HG03442 (cell line): ENCODE results near the gene BARD1.

Experiments used
- ATAC-seq: cut with Tn5 transposase; IDR thresholded peaks from one replicate; pipeline ENCODE4 v1.9.1; 2021; ENCODE audit warnings: mild to moderate bottlenecking, moderate library complexity; ENCODE audit not compliant: unreplicated experiment

BARD1 gene

DNA sequence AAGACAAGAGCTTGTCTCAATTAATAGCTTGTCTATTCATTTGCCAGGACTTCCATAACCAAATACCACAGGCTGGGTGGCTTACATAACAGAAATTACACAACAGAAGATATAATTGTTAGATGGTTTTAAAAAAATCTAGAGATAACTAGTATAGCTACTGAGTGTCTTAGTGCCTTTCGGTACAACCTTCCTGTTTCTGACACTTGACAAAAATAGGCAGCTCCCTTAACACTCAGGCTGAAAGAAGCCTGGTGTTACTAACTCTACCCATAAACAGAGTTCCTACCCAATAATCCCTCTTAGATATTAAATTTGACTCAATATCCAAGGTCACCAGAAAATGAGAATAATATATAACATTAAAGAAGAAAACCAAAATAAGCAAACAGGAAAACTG, 129.7 kb downstream of the BARD1 start:
- ATAC-seq: peak; percentile 38

DNA sequence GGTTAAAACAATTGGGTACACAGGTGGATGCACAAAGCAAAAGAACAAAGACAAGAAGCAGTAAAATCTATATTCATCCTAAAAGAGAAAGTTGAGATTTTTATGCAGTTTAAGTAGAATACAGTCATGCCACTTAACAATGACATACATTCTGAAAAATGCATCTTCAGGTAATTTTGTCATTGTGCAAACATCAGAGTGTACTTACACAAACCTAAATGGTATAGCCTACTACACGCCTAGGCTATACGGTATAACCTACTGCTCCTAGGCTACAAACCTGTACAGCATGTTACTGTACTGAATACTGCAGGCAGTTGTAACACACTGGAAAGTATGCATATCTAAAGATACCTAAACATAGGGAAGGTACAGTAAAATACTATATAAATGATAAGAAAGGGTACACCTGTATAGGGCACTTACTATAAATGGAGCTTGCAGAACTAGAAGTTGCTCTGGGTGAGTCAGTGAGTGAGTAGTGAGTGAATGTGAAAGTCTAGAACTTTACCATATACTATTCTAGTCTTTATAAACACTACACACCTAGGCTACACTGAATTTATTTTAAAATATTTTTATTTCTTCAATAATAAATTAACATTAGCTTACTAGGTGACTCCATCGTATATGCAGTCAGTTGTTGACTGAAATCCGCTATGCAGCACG, 132.9 kb downstream of the BARD1 start:
- peak; percentile 54 for ATAC-seq
